Liver (tissue), 3 donors: ENCODE measurements around the gene LIMA1.

Experiments used
- RAD21 ChIP-seq, 2 donors: IDR thresholded peaks; 2 replicates each; pipeline ENCODE4 v1.6.1; 2016; ENCODE audit warnings: antibody characterized with exemption in 2 of 2, mild to moderate bottlenecking in 2 of 2
- TAF1 ChIP-seq: conservative IDR thresholded peaks from 2 replicates; pipeline ENCODE4 v1.6.1; 2016; ENCODE audit warnings: antibody characterized with exemption, mild to moderate bottlenecking
- YY1 ChIP-seq: IDR thresholded peaks from 2 replicates; pipeline ENCODE4 v1.6.1; 2016; ENCODE audit warnings: antibody characterized with exemption, mild to moderate bottlenecking
- TF ChIP-seq, protein P1 (sequence below): fragments of 150-350 bp; IDR thresholded peaks from 2 replicates; pipeline ENCODE4 v1.5.1; 2017; ENCODE audit warnings: improper control_type of control experiment, low read depth, low read length; ENCODE audit not compliant: missing input control
- donor health status: healthy.
- donor health status: healthy.

GRCh38 chr12:50275556-50275955, 7.8 kb downstream of the LIMA1 start:
- TF ChIP-seq TAF1 = no peak
- TF ChIP-seq, protein P1, sequence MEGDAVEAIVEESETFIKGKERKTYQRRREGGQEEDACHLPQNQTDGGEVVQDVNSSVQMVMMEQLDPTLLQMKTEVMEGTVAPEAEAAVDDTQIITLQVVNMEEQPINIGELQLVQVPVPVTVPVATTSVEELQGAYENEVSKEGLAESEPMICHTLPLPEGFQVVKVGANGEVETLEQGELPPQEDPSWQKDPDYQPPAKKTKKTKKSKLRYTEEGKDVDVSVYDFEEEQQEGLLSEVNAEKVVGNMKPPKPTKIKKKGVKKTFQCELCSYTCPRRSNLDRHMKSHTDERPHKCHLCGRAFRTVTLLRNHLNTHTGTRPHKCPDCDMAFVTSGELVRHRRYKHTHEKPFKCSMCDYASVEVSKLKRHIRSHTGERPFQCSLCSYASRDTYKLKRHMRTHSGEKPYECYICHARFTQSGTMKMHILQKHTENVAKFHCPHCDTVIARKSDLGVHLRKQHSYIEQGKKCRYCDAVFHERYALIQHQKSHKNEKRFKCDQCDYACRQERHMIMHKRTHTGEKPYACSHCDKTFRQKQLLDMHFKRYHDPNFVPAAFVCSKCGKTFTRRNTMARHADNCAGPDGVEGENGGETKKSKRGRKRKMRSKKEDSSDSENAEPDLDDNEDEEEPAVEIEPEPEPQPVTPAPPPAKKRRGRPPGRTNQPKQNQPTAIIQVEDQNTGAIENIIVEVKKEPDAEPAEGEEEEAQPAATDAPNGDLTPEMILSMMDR = no peak
- TF ChIP-seq RAD21 (IDR thresholded peaks at IDR 0.05) = no peak
- no peak for TF ChIP-seq YY1
